ENCODE data around the gene AZIN2.

DNA sequence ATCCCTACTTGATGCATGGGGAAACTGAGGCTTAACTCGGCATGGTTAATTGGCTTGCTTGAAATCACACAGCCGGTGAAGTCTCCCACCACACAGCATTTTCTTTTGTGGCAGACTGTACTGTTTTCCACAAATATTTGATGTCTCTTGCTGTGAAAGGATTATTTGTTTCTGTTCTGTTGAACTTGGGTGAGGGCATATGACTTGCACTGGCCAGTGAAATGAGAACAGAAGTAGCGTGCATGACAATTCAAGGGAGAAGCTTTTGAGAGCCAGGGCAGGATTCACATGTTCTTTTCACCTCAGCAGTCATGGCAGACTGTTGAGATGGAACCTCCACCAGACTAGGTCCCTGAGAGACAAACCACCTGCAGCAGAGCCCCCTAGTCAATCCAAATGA is 32.5 kb upstream of the AZIN2 start:
- TF ChIP-seq, protein P1, sequence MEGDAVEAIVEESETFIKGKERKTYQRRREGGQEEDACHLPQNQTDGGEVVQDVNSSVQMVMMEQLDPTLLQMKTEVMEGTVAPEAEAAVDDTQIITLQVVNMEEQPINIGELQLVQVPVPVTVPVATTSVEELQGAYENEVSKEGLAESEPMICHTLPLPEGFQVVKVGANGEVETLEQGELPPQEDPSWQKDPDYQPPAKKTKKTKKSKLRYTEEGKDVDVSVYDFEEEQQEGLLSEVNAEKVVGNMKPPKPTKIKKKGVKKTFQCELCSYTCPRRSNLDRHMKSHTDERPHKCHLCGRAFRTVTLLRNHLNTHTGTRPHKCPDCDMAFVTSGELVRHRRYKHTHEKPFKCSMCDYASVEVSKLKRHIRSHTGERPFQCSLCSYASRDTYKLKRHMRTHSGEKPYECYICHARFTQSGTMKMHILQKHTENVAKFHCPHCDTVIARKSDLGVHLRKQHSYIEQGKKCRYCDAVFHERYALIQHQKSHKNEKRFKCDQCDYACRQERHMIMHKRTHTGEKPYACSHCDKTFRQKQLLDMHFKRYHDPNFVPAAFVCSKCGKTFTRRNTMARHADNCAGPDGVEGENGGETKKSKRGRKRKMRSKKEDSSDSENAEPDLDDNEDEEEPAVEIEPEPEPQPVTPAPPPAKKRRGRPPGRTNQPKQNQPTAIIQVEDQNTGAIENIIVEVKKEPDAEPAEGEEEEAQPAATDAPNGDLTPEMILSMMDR (IDR thresholded peaks at IDR 0.05): no peak
- no peak for TF ChIP-seq POLR2AphosphoS5 (IDR thresholded peaks at IDR 0.05)
- TF ChIP-seq POLR2A (IDR thresholded peaks at IDR 0.05): no peak
